Activated CD4-positive, alpha-beta T cell treated with anti-CD3 and anti-CD28 coated beads for 36 hours (primary cell): ENCODE results near the gene BMERB1. TPM values are rescaled to one million over a fixed set of nuclear protein-coding genes. Genes with fewer than 3 reads are reported as not detected.
"Not testable (repeated sequence)": the region's sequence is repeated elsewhere in the genome, so short reads cannot be mapped to it uniquely, and the experiment has no call there.

Experiments used
- ATAC-seq: fragments of 200-7000 bp; cut with Tn5 transposase; one replicate; pipeline ENCODE4 v1.10.0; 2021; ENCODE audit warnings: mild to moderate bottlenecking, moderate library complexity
- CTCF ChIA-PET: fragments of 350-600 bp; sonication (Branson Sonifier 250); formaldehyde crosslinking; loops from one replicate; lab custom pipeline; 2021; ENCODE audit warnings: antibody characterized with exemption; lab: Charles Lee
- POLR2A ChIA-PET: fragments of 350-600 bp; sonication (Branson Sonifier 250); formaldehyde crosslinking; loops from one replicate; lab custom pipeline; 2021; ENCODE audit warnings: antibody characterized with exemption, inconsistent platforms; lab: Charles Lee
- DNase-seq: peaks from one replicate; pipeline ENCODE4 v3.0.0-alpha.2; 2020
- H3K27ac Mint-ChIP-seq: one replicate; pipeline ENCODE4 v1.8.0; 2021; ENCODE audit warnings: mixed read lengths
- H3K27me3 Mint-ChIP-seq: one replicate; pipeline ENCODE4 v1.8.0; 2021; ENCODE audit warnings: mixed read lengths
- H3K36me3 Mint-ChIP-seq: one replicate; pipeline ENCODE4 v1.8.0; 2021; ENCODE audit warnings: low read depth, mixed read lengths
- H3K4me1 Mint-ChIP-seq: one replicate; pipeline ENCODE4 v1.8.0; 2021; ENCODE audit warnings: mixed read lengths
- H3K4me3 Mint-ChIP-seq: one replicate; pipeline ENCODE4 v1.8.0; 2021; ENCODE audit warnings: mild to moderate bottlenecking, moderate library complexity, mixed read lengths
- H3K9me3 Mint-ChIP-seq: one replicate; pipeline ENCODE4 v1.8.0; 2021; ENCODE audit warnings: low read depth, mixed read lengths
- intact Hi-C, 2 experiments: fragments of 100-400 bp; cut with DNase I in 1 of 2; cut with micrococcal nuclease in 1 of 2; formaldehyde crosslinking; loops; one replicate each; pipeline versions ENCODE4 v1.14.2 to v1.15.1; 2022 to 2024; cut with DNase I, micrococcal nuclease
- total RNA-seq, 2 experiments: library from RNA; stranded (reverse); gene quantifications; one replicate each; pipeline ENCODE4 v1.2.3, GENCODE V29; 2021

Gene BMERB1
- total RNA-seq, 2 experiments from 2014 or later: 10.1 to 11.6 TPM

- H3K4me1 Mint-ChIP-seq: peaks cover 29% of the 10 kb centered on the region
- peaks cover 16% of the 10 kb centered on the region for H3K9me3 Mint-ChIP-seq
- H3K36me3 Mint-ChIP-seq: peaks cover 30% of the 10 kb centered on the region
- DNase-seq: no peak
- H3K27me3 Mint-ChIP-seq: no peaks in the 10 kb centered on the region
- peak overlapping the region; percentile 85 for H3K27ac Mint-ChIP-seq
- no peak overlapping the region for H3K4me3 Mint-ChIP-seq
- intact Hi-C loops: no loop called here
- CTCF ChIA-PET: interaction anchor here (0.9 to 1.3 kb wide), 4 partner anchors 9 to 94 kb away, joined by 3 to 4 read pairs (median 4); no protein-coding TSS in a partner anchor
- ATAC-seq: no peak
- POLR2A ChIA-PET: interaction anchor here (0.7 to 1.4 kb wide), 2 partner anchors 19 to 68 kb away, joined by 3 to 9 read pairs; no protein-coding TSS in a partner anchor
These were observed 137.2 kb downstream of the BMERB1 start for GRCh38 chr16:15571557-15571956.

DNA sequence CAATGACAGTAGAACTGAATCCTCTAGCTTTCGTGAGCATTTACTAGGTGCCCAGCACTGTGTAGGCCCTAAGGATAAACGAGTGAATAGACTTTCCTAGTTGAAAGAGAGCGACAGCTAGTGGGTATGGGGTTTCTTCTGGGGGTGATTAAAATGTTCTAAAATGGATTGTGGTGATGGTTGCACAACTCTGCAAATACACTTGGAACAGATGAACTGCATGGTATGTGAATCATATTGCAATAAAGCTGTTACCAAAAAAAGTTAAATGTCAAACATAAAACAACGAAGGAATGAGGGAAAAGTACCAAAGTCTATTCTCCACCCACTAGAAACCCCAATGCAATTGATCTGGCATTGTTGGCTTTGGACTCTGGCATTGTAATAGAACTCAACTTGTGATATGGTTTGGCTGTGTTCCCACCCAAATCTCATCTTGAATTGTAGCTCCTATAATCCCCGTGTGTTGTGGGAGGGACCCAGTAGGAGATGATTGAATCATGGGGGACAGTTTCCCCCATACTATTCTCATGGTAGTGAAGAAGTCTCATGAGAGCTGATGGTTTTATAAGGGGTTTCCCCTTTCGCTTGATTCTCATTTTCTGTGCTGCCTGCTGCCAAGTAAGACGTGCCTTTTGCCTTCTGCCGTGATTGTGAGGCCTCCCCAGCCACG, 138.1 kb downstream of the BMERB1 start:
- ATAC-seq: peak; percentile 87
- peaks cover 16% of the 10 kb centered on the region for H3K9me3 Mint-ChIP-seq

DNA sequence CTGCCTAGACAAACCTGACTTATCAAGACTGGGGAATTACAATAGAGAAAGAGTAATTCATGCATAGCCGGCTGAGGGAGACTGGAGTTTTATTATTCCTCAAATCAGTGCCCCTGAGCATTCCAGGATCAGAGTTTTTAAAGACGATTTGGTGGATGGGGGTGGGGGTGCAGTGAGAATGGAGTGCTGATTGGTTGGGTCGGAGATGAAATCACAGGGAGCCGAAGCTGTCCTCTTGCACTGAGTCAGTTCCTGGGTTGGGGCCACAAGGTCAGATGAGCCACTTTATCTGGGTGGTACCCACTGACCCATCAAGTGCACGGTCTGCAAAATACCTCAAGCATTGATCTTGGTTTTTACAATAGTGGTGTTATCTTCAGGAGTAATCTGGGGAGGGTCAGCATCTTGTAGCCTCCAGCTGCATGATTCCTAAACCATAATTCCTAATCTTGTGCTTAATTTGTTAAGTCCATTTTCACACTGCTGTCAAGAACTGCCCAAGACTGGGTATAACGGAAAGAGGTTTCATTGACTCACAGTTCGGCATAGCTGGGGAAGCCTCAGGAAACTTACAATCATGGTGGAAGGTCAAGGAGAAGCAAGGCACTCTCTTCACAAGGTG, 139.0 kb downstream of the BMERB1 start:
- POLR2A ChIA-PET: interaction anchor here (1.4 kb wide), 1 partner anchor 17 kb away, joined by 9 read pairs; no protein-coding TSS in a partner anchor
- Mint-ChIP-seq H3K4me1 (peaks cover 29% of the 10 kb centered on the region), H3K9me3 (peaks cover 16% of the 10 kb centered on the region), H3K36me3 (peaks cover 30% of the 10 kb centered on the region), H3K4me3 (peak overlapping the region; percentile 39), H3K27ac (peak overlapping the region; percentile 85), H3K27me3 (no peaks in the 10 kb centered on the region)
- no peak for ATAC-seq
- CTCF ChIA-PET: no interaction called here
- DNase-seq: no peak
- intact Hi-C loops: no loop called here

More for the DNA sequence above, 138.1 kb downstream of the BMERB1 start:
- POLR2A ChIA-PET: interaction anchor here (1.4 kb wide), 1 partner anchor 18 kb away, joined by 9 read pairs; no protein-coding TSS in a partner anchor
- Mint-ChIP-seq H3K4me1 (peaks cover 29% of the 10 kb centered on the region), H3K4me3 (peak overlapping the region; percentile 39), H3K36me3 (peaks cover 30% of the 10 kb centered on the region), H3K27ac (peak overlapping the region; percentile 85), H3K27me3 (no peaks in the 10 kb centered on the region)
- peak; percentile 68 for DNase-seq
- intact Hi-C loops: no loop called here
- CTCF ChIA-PET: interaction anchor here (0.5 to 1.3 kb wide), 5 partner anchors 8 to 147 kb away, joined by 3 to 4 read pairs (median 3); no protein-coding TSS in a partner anchor

GRCh38 chr16:15573896-15574613, 139.7 kb downstream of the BMERB1 start:
- intact Hi-C loops: not testable (repeated sequence)

GRCh38 chr16:15574614-15574948, 140.2 kb downstream of the BMERB1 start:
- Mint-ChIP-seq H3K36me3 (peaks cover 30% of the 10 kb centered on the region), H3K4me3 (no peak overlapping the region), H3K4me1 (peaks cover 29% of the 10 kb centered on the region), H3K9me3 (peaks cover 16% of the 10 kb centered on the region), H3K27ac (no peak overlapping the region), H3K27me3 (no peaks in the 10 kb centered on the region)
- ChIA-PET CTCF (no interaction called here), POLR2A (no interaction called here)
- intact Hi-C loops: no loop called here
- DNase-seq: no peak
- ATAC-seq: no peak

More at GRCh38 chr16:15573896-15574613, 139.7 kb downstream of the BMERB1 start:
- Mint-ChIP-seq H3K4me3 (peak overlapping the region; percentile 39), H3K27ac (peak overlapping the region; percentile 85), H3K36me3 (peaks cover 30% of the 10 kb centered on the region), H3K4me1 (peaks cover 29% of the 10 kb centered on the region), H3K9me3 (peaks cover 16% of the 10 kb centered on the region)
- CTCF ChIA-PET, POLR2A ChIA-PET, H3K27me3 Mint-ChIP-seq, ATAC-seq, DNase-seq: not testable (repeated sequence)

DNA sequence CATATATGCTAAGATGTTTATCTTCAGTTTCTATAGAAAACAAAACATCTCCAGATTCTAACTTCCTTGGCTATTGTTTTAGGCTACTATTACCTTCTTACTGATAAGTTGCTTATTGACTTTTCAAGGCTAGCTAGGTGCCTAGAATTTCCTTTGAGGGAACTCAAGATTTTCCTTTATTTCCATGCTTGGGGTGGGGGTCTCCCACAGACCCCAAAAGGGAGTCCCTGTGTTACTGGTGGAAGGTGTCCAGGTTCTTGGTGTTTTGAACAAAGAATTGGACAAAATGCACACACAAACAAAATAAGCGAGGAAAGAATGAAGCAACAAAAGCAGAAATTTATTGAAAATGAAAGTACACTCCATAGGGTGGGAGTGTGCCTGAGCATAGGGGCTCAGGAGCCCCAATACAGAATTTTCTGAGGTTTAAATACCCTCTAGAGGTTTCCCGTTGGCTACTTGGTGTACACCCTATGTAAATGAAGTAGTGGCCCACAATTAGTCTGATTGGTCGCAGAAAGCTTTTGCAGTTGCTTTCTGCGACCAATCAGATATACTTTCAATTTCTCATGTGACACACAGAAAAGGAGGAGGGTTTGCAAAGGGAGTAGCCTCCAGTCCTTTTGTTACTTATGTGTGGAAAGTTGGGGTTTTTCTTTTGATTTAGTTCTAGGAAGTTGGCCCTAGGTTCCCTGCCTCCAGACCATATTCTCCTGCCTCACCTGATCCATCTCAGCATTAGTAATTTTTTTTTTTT, 141.1 kb downstream of the BMERB1 start:
- CTCF ChIA-PET: no interaction called here
- ATAC-seq: no peak
- no peaks in the 10 kb centered on the region for H3K27me3 Mint-ChIP-seq

GRCh38 chr16:15576960-15577958, 142.9 kb downstream of the BMERB1 start:
- CTCF ChIA-PET: interaction anchor here (0.7 kb wide), 1 partner anchor 594 kb away, joined by 3 read pairs; no protein-coding TSS in a partner anchor
- H3K9me3 Mint-ChIP-seq: peaks cover 11% of the 10 kb centered on the region
- POLR2A ChIA-PET: no interaction called here

More for the DNA sequence above, 141.1 kb downstream of the BMERB1 start:
- intact Hi-C loops: no loop called here
- H3K27ac Mint-ChIP-seq: no peak overlapping the region
- H3K4me1 Mint-ChIP-seq: peaks cover 29% of the 10 kb centered on the region
- H3K4me3 Mint-ChIP-seq: no peak overlapping the region
- DNase-seq: no peak
- peaks cover 30% of the 10 kb centered on the region for H3K36me3 Mint-ChIP-seq
- POLR2A ChIA-PET: no interaction called here
- peaks cover 16% of the 10 kb centered on the region for H3K9me3 Mint-ChIP-seq

GRCh38 chr16:15578824-15579223, 144.4 kb downstream of the BMERB1 start:
- DNase-seq (no peak), ATAC-seq (no peak)
- H3K4me1 Mint-ChIP-seq: peaks cover 4% of the 10 kb centered on the region
- H3K27me3 Mint-ChIP-seq: no peaks in the 10 kb centered on the region
- H3K4me3 Mint-ChIP-seq: no peak overlapping the region
- intact Hi-C loops: no loop called here
- no peaks in the 10 kb centered on the region for H3K9me3 Mint-ChIP-seq
- POLR2A ChIA-PET: no interaction called here
- peaks cover 12% of the 10 kb centered on the region for H3K36me3 Mint-ChIP-seq
- H3K27ac Mint-ChIP-seq: no peak overlapping the region
- CTCF ChIA-PET: no interaction called here

More at GRCh38 chr16:15576960-15577958, 142.9 kb downstream of the BMERB1 start:
- intact Hi-C loops: no loop called here
- H3K4me1 Mint-ChIP-seq: peaks cover 19% of the 10 kb centered on the region
- no peaks in the 10 kb centered on the region for H3K27me3 Mint-ChIP-seq
- DNase-seq: no peak
- no peak for ATAC-seq
- H3K4me3 Mint-ChIP-seq: no peak overlapping the region
- peaks cover 22% of the 10 kb centered on the region for H3K36me3 Mint-ChIP-seq
- H3K27ac Mint-ChIP-seq: no peak overlapping the region

- ATAC-seq (no peak), DNase-seq (no peak)
- Mint-ChIP-seq H3K9me3 (peaks cover 4% of the 10 kb centered on the region), H3K27me3 (no peaks in the 10 kb centered on the region), H3K36me3 (peaks cover 17% of the 10 kb centered on the region), H3K4me3 (no peak overlapping the region), H3K27ac (no peak overlapping the region), H3K4me1 (no peaks in the 10 kb centered on the region)
- POLR2A ChIA-PET: interaction anchor here (0.6 kb wide), 1 partner anchor 64 kb away, joined by 3 read pairs; no protein-coding TSS in a partner anchor
- CTCF ChIA-PET: interaction anchor here (0.7 to 1.2 kb wide), 2 partner anchors 30 to 126 kb away, joined by 3 read pairs; no protein-coding TSS in a partner anchor
- intact Hi-C loops: no loop called here
These were observed 146.9 kb downstream of the BMERB1 start for GRCh38 chr16:15581127-15581815.
